ENCODE data around the gene GZF1.

Gene GZF1

GRCh38 chr20:23369072-23369823, 7.3 kb downstream of the GZF1 start:
- DNase-seq: no peak

- no peak for DNase-seq
Observed at GRCh38 chr20:23370274-23370673, 8.3 kb downstream of the GZF1 start.

- no peak for DNase-seq
Observed at GRCh38 chr20:23370873-23371272, 8.9 kb downstream of the GZF1 start.

- DNase-seq: no peak
Observed at GRCh38 chr20:23371496-23371895, 9.5 kb downstream of the GZF1 start.

- DNase-seq: no peak
Observed at GRCh38 chr20:23374441-23374840, 12.5 kb downstream of the GZF1 start.

- no peak for DNase-seq
Observed at GRCh38 chr20:23375827-23376226, 13.8 kb downstream of the GZF1 start.

- DNase-seq: no peak
Observed at GRCh38 chr20:23379772-23380171, 17.8 kb downstream of the GZF1 start.

GRCh38 chr20:23381876-23382275, 19.9 kb downstream of the GZF1 start:
- no peak for DNase-seq

- no peak for DNase-seq
Observed at GRCh38 chr20:23386304-23387117, 24.5 kb downstream of the GZF1 start.

GRCh38 chr20:23387118-23387443, 25.1 kb downstream of the GZF1 start:
- DNase-seq: no peak

- no peak for DNase-seq
Observed at GRCh38 chr20:23390091-23390774, 28.3 kb downstream of the GZF1 start.

- DNase-seq: no peak
Observed at GRCh38 chr20:23391707-23392310, 29.8 kb downstream of the GZF1 start.

GRCh38 chr20:23393996-23394775, 32.2 kb downstream of the GZF1 start:
- no peak for DNase-seq

- no peak for DNase-seq
Observed at GRCh38 chr20:23396950-23397627, 35.1 kb downstream of the GZF1 start.

- DNase-seq: no peak
Observed at GRCh38 chr20:23397961-23398360, 36.0 kb downstream of the GZF1 start.

GRCh38 chr20:23399568-23400241, 37.7 kb downstream of the GZF1 start:
- no peak for DNase-seq

- DNase-seq: no peak
Observed at GRCh38 chr20:23401051-23401450, 39.1 kb downstream of the GZF1 start.

- DNase-seq: no peak
Observed at GRCh38 chr20:23403751-23404150, 41.8 kb downstream of the GZF1 start.

GRCh38 chr20:23404196-23404595, 42.2 kb downstream of the GZF1 start:
- no peak for DNase-seq

- DNase-seq: no peak
Observed at GRCh38 chr20:23406880-23407279, 44.9 kb downstream of the GZF1 start.

Data from nucleus accumbens (tissue), 56 donors.